Thyroid gland (tissue), 4 donors: ENCODE data around the gene SLC51A.

Experiments used
- CTCF ChIP-seq, 6 experiments: fragments of 200-600 bp in 3 of 6; fragments of 450-650 bp in 3 of 6; sonication (generic) in 3 of 6; IDR thresholded peaks; one replicate each; pipeline ENCODE4 v1.5.1; 2016 to 2019; ENCODE audit warnings: antibody characterized with exemption in 6 of 6, mild to moderate bottlenecking in 2 of 6, inconsistent platforms in 1 of 6, moderate library complexity in 1 of 6
- POLR2A ChIP-seq, 2 donors: fragments of 450-650 bp; IDR thresholded peaks; one replicate each; pipeline ENCODE4 v1.6.1; 2017; ENCODE audit warnings: antibody characterized with exemption in 2 of 2, mild to moderate bottlenecking in 2 of 2, moderate library complexity in 1 of 2

GRCh38 chr3:196260784-196261183 lies 44.5 kb downstream of the SLC51A start:
- TF ChIP-seq CTCF (IDR thresholded peaks at IDR 0.05) = no peak
- TF ChIP-seq POLR2A (IDR thresholded peaks at IDR 0.05) = no peak
